HG03103 (cell line): ENCODE results near the gene TRAF2.
"Not testable (repeated sequence)": the region's sequence is repeated elsewhere in the genome, so short reads cannot be mapped to it uniquely, and the experiment has no call there.

Source experiments
- ATAC-seq: cut with Tn5 transposase; IDR thresholded peaks from one replicate; pipeline ENCODE4 v1.9.1; 2021; ENCODE audit warnings: low read depth; ENCODE audit not compliant: unreplicated experiment

Gene TRAF2

GRCh38 chr9:136876476-136876875 is 9.8 kb upstream of the TRAF2 start:
- ATAC-seq, result no peak

- ATAC-seq, result no peak
Observed at GRCh38 chr9:136880651-136881050, 5.7 kb upstream of the TRAF2 start.

GRCh38 chr9:136881691-136882108 is 4.6 kb upstream of the TRAF2 start:
- ATAC-seq, result no peak

- ATAC-seq, result no peak
Observed at GRCh38 chr9:136882109-136882946, 4.0 kb upstream of the TRAF2 start.

GRCh38 chr9:136882947-136883283 is 3.4 kb upstream of the TRAF2 start:
- not testable (repeated sequence) for ATAC-seq

GRCh38 chr9:136883670-136884069 is 2.6 kb upstream of the TRAF2 start:
- ATAC-seq, result not testable (repeated sequence)

GRCh38 chr9:136886610-136887597 is 588 bp downstream of the TRAF2 start:
- ATAC-seq, result peak; percentile 23

- ATAC-seq, result no peak
Observed at GRCh38 chr9:136888454-136888853, 2.1 kb downstream of the TRAF2 start.

GRCh38 chr9:136889858-136890257 is 3.5 kb downstream of the TRAF2 start:
- no peak for ATAC-seq

GRCh38 chr9:136890661-136891060 is 4.3 kb downstream of the TRAF2 start:
- ATAC-seq, result no peak

GRCh38 chr9:136896027-136896426 is 9.7 kb downstream of the TRAF2 start:
- no peak for ATAC-seq

- ATAC-seq, result no peak
Observed at GRCh38 chr9:136898483-136899100, 12.3 kb downstream of the TRAF2 start.

GRCh38 chr9:136899196-136899595 is 12.9 kb downstream of the TRAF2 start:
- peak; percentile 45 for ATAC-seq

GRCh38 chr9:136900556-136900955 is 14.2 kb downstream of the TRAF2 start:
- ATAC-seq, result no peak

- ATAC-seq, result no peak
Observed at GRCh38 chr9:136900988-136901515, 14.7 kb downstream of the TRAF2 start.

GRCh38 chr9:136901516-136902258 is 15.4 kb downstream of the TRAF2 start:
- ATAC-seq, result no peak

- ATAC-seq, result no peak
Observed at GRCh38 chr9:136902259-136902821, 16.0 kb downstream of the TRAF2 start.

- ATAC-seq, result no peak
Observed at GRCh38 chr9:136903041-136903554, 16.8 kb downstream of the TRAF2 start.

- ATAC-seq, result no peak
Observed at GRCh38 chr9:136906266-136906665, 19.9 kb downstream of the TRAF2 start.
